B cell (primary cell): ENCODE results near the gene PVR. TPM values are rescaled to one million over a fixed set of nuclear protein-coding genes. Genes with fewer than 3 reads are reported as not detected.

Experiments used
- ATAC-seq: fragments of 200-7000 bp; cut with Tn5 transposase; one replicate; pipeline ENCODE4 v1.10.0; 2021; ENCODE audit warnings: low read depth, mild to moderate bottlenecking, moderate number of reproducible peaks, moderate library complexity
- CTCF ChIA-PET: fragments of 350-600 bp; sonication (Branson Sonifier 250); formaldehyde crosslinking; loops from one replicate; lab custom pipeline; 2021; ENCODE audit warnings: antibody characterized with exemption, inconsistent platforms; lab: Charles Lee
- POLR2A ChIA-PET: fragments of 350-600 bp; sonication (Branson Sonifier 250); formaldehyde crosslinking; loops from one replicate; lab custom pipeline; 2021; ENCODE audit warnings: antibody characterized with exemption; lab: Charles Lee
- DNase-seq: peaks from one replicate; pipeline ENCODE4 v3.0.0; 2013
- H2AFZ ChIP-seq: 2 replicates; pipeline ENCODE4 v1.6.1; 2012; ENCODE audit warnings: mild to moderate bottlenecking, low read depth, low read length; ENCODE audit not compliant: insufficient read depth, poor library complexity, severe bottlenecking
- H3K27ac ChIP-seq, 2 donors: 1 replicate in 1 of 2; 2 replicates in 1 of 2; pipeline ENCODE4 v1.5.1; 2012 to 2013; ENCODE audit warnings: low read length in 2 of 2, mild to moderate bottlenecking in 2 of 2, moderate library complexity in 1 of 2
- H3K27me3 ChIP-seq, 4 experiments: fragments of 200-600 bp in 1 of 4; sonication (generic) in 1 of 4; replicated peaks in 1 of 4; 1 replicate in 2 of 4; 2 replicates in 2 of 4; pipeline versions ENCODE4 v1.6.1 to v1.7.0; 2013 to 2016; ENCODE audit warnings: low read length in 3 of 4, mild to moderate bottlenecking in 2 of 4, mixed read lengths in 1 of 4, moderate library complexity in 1 of 4; ENCODE audit not compliant: insufficient read depth in 4 of 4, control insufficient read depth in 3 of 4; ENCODE audit errors: control extremely low read depth in 1 of 4
- H3K36me3 ChIP-seq, 2 experiments: replicated peaks in 1 of 2; 1 replicate in 1 of 2; 2 replicates in 1 of 2; pipeline versions ENCODE4 v1.6.1 to v1.7.1; 2013; ENCODE audit warnings: low read length in 1 of 2; ENCODE audit not compliant: insufficient read depth in 2 of 2, control insufficient read depth in 1 of 2; ENCODE audit errors: control extremely low read depth in 1 of 2, extremely low read depth in 1 of 2
- H3K4me1 ChIP-seq, 2 donors: fragments of 200-600 bp in 1 of 2; sonication (generic) in 1 of 2; 1 replicate in 1 of 2; 2 replicates in 1 of 2; pipeline versions ENCODE4 v1.5.1 to v1.6.1; 2013 to 2017; ENCODE audit warnings: low read length in 2 of 2; ENCODE audit not compliant: control insufficient read depth in 2 of 2, insufficient read depth in 2 of 2
- H3K4me2 ChIP-seq: replicated peaks from 2 replicates; pipeline ENCODE3; 2012; ENCODE audit warnings: mild to moderate bottlenecking, low read depth, low read length; ENCODE audit not compliant: poor library complexity, severe bottlenecking
- H3K4me3 ChIP-seq, 5 experiments: fragments of 200-600 bp in 1 of 5; sonication (generic) in 1 of 5; 1 replicate in 3 of 5; 2 replicates in 2 of 5; pipeline versions ENCODE4 v1.5.1 to v1.7.0; 2011 to 2016; ENCODE audit warnings: low read length in 4 of 5, mild to moderate bottlenecking in 4 of 5, low read depth in 2 of 5, control low read depth in 1 of 5, moderate library complexity in 1 of 5; ENCODE audit not compliant: insufficient read depth in 1 of 5; ENCODE audit errors: control extremely low read depth in 1 of 5, extremely low read depth in 1 of 5
- H3K79me2 ChIP-seq: fragments of 200-600 bp; sonication (generic); one replicate; pipeline ENCODE4 v1.6.0; 2016; ENCODE audit warnings: low read length; ENCODE audit not compliant: control insufficient read depth, insufficient read depth
- H3K9ac ChIP-seq: fragments of 200-600 bp; sonication (generic); 2 replicates; pipeline ENCODE4 v1.6.1; 2017; ENCODE audit warnings: mild to moderate bottlenecking, low read length, moderate library complexity
- H3K9me3 ChIP-seq, 3 donors: one replicate each; pipeline versions ENCODE4 v1.6.1 to v1.7.1; 2013; ENCODE audit warnings: low read length in 2 of 3; ENCODE audit not compliant: control insufficient read depth in 2 of 3, insufficient read depth in 1 of 3; ENCODE audit errors: control extremely low read depth in 1 of 3
- H4K20me1 ChIP-seq: 2 replicates; pipeline ENCODE4 v1.6.0; 2012; ENCODE audit warnings: mild to moderate bottlenecking, low read length; ENCODE audit not compliant: insufficient read depth, control insufficient read depth, poor library complexity, severe bottlenecking
- H3K27ac Mint-ChIP-seq: one replicate; pipeline ENCODE4 v1.8.0; 2021; ENCODE audit warnings: mixed read lengths
- H3K27me3 Mint-ChIP-seq: one replicate; pipeline ENCODE4 v1.8.0; 2021; ENCODE audit warnings: mixed read lengths
- H3K4me1 Mint-ChIP-seq: one replicate; pipeline ENCODE4 v1.8.0; 2021; ENCODE audit warnings: mixed read lengths
- H3K4me3 Mint-ChIP-seq: one replicate; pipeline ENCODE4 v1.8.0; 2021; ENCODE audit warnings: mixed read lengths
- H3K9me3 Mint-ChIP-seq: one replicate; pipeline ENCODE4 v1.8.0; 2022; ENCODE audit warnings: mixed read lengths; ENCODE audit not compliant: insufficient read depth
- CTCF ChIP-seq: fragments of 200-600 bp; IDR thresholded peaks from one replicate; pipeline ENCODE4 v1.8.0; 2022; ENCODE audit warnings: antibody characterized with exemption, mild to moderate bottlenecking
- EZH2 ChIP-seq: IDR thresholded peaks from 2 replicates; pipeline ENCODE4 v1.6.1; 2012; ENCODE audit warnings: borderline replicate concordance, low read depth, mild to moderate bottlenecking, moderate library complexity, low read length; ENCODE audit not compliant: insufficient read depth, poor library complexity, severe bottlenecking
- WGBS: methylation state at CpG from one replicate; pipeline ENCODE4 v1.1.5; 2013; ENCODE audit warnings: missing lambda C conversion rate; ENCODE audit not compliant: insufficient coverage; 5-methylcytosine and 5-hydroxymethylcytosine counted together
- intact Hi-C: fragments of 100-400 bp; cut with micrococcal nuclease; formaldehyde crosslinking; loops from one replicate; pipeline ENCODE4 v1.10.0; 2022
- polyA plus RNA-seq: library from polyadenylated mRNA; depleted of rRNA; stranded (reverse); fragments of >200 nt; gene quantifications from 2 replicates; pipeline ENCODE4 v1.2.3, GENCODE V29; 2012
- total RNA-seq, 2 donors: library from RNA; stranded (reverse); fragments of 120-200 nt in 1 of 2; gene quantifications; 1 replicate in 1 of 2; 2 replicates in 1 of 2; pipeline versions ENCODE4 v1.2.3 to v1.2.4, GENCODE V29; 2013 to 2022

Gene PVR
- total and polyA plus RNA-seq, 2 donors (not counting 1 experiment from before 2014, with no cell fraction given): 0.09 to 0.67 TPM

- Mint-ChIP-seq H3K27me3 (peaks cover 10% of the 10 kb centered on the region), H3K4me1 (no peaks in the 10 kb centered on the region), H3K27ac (no peak overlapping the region), H3K9me3 (no peaks in the 10 kb centered on the region), H3K4me3 (no peak overlapping the region)
- Histone ChIP-seq H3K27me3 (peaks cover 0 to 8% (median 0%) of the 10 kb centered on the region in 4 experiments), H3K4me1 (no peaks in the 10 kb centered on the region), H3K36me3 (no peaks in the 10 kb centered on the region), H3K27ac (no peak overlapping the region), H3K79me2 (no peaks in the 10 kb centered on the region), H4K20me1 (no peaks in the 10 kb centered on the region), H3K9ac (no peak overlapping the region), H3K4me3 (no peak overlapping the region), H2AFZ (no peak overlapping the region), H3K9me3 (peaks cover 0 to 3% (median 0%) of the 10 kb centered on the region in 3 donors), H3K4me2 (no peak overlapping the region)
- TF ChIP-seq CTCF: no peak
- no peak for TF ChIP-seq EZH2
- CTCF ChIA-PET: interaction anchor here (1.0 kb wide), 1 partner anchor 16 kb away, joined by 3 read pairs; no protein-coding TSS in a partner anchor
- DNase-seq (no peak), ATAC-seq (no peak)
- POLR2A ChIA-PET: no interaction called here
- intact Hi-C loops: no loop called here
- WGBS: 100% methylated on average over 1 of the region's 1 CpG
Observed at GRCh38 chr19:44704982-44705381, 61.3 kb downstream of the PVR start.

- H2AFZ ChIP-seq: no peak overlapping the region
- H3K4me3 Mint-ChIP-seq: no peak overlapping the region
- H3K9ac ChIP-seq: no peak overlapping the region
- no peak overlapping the region for H3K27ac Mint-ChIP-seq
- ChIA-PET POLR2A (no interaction called here), CTCF (interaction anchor here (1.2 kb wide), 1 partner anchor 18 kb away, joined by 4 read pairs; no protein-coding TSS in a partner anchor)
- TF ChIP-seq CTCF (no peak), EZH2 (no peak)
- H3K9me3 Mint-ChIP-seq: no peaks in the 10 kb centered on the region
- peaks cover 10% of the 10 kb centered on the region for H3K27me3 Mint-ChIP-seq
- peaks cover 0 to 3% (median 0%) of the 10 kb centered on the region in 3 donors for H3K9me3 ChIP-seq
- 92% methylated on average over 11 of the region's 12 CpGs for WGBS
- ATAC-seq: no peak
- no peaks in the 10 kb centered on the region for H3K36me3 ChIP-seq
- no peaks in the 10 kb centered on the region for H3K4me1 ChIP-seq
- no peaks in the 10 kb centered on the region for H3K79me2 ChIP-seq
- no peak overlapping the region for H3K27ac ChIP-seq
- no peaks in the 10 kb centered on the region for H3K4me1 Mint-ChIP-seq
- no peak overlapping the region for H3K4me2 ChIP-seq
- DNase-seq: no peak
- peaks cover 0 to 8% (median 0%) of the 10 kb centered on the region in 4 experiments for H3K27me3 ChIP-seq
- H4K20me1 ChIP-seq: no peaks in the 10 kb centered on the region
- intact Hi-C loops: no loop called here
- no peak overlapping the region for H3K4me3 ChIP-seq
Observed at GRCh38 chr19:44705502-44706010, 61.8 kb downstream of the PVR start.
